CD4-positive, alpha-beta T cell (primary cell): ENCODE measurements around the gene VPS13D. TPM values are rescaled to one million over a fixed set of nuclear protein-coding genes. Genes with fewer than 3 reads are reported as not detected.

Experiments
- ATAC-seq: fragments of 200-7000 bp; cut with Tn5 transposase; one replicate; pipeline ENCODE4 v1.10.0; 2022; ENCODE audit warnings: mild to moderate bottlenecking; ENCODE audit not compliant: poor library complexity
- CTCF ChIA-PET: fragments of 350-600 bp; sonication (Branson Sonifier 250); formaldehyde crosslinking; loops from one replicate; lab custom pipeline; 2021; ENCODE audit warnings: antibody characterized with exemption, inconsistent platforms; lab: Charles Lee
- POLR2A ChIA-PET: fragments of 350-600 bp; sonication (Branson Sonifier 250); formaldehyde crosslinking; loops from one replicate; lab custom pipeline; 2021; ENCODE audit warnings: antibody characterized with exemption, inconsistent platforms; lab: Charles Lee
- DNase-seq, 14 experiments: peaks; one replicate each; pipeline ENCODE4 v3.0.0-alpha.2; 2013 to 2020; ENCODE audit warnings: mixed read lengths in 2 of 14
- H3K27ac ChIP-seq, 2 donors: one replicate each; pipeline versions ENCODE4 v1.5.1 to v1.7.0; 2013; ENCODE audit warnings: low read length in 2 of 2, low read depth in 1 of 2, mild to moderate bottlenecking in 1 of 2
- H3K27me3 ChIP-seq, 2 experiments: 1 replicate in 1 of 2; 2 replicates in 1 of 2; pipeline versions ENCODE4 v1.6.1 to v1.7.0; 2013; ENCODE audit warnings: low read length in 2 of 2, control low read depth in 1 of 2, mild to moderate bottlenecking in 1 of 2, moderate library complexity in 1 of 2; ENCODE audit not compliant: insufficient read depth in 2 of 2, control insufficient read depth in 1 of 2
- H3K36me3 ChIP-seq: one replicate; pipeline ENCODE4 v1.6.1; 2013; ENCODE audit warnings: low read length, control low read depth; ENCODE audit not compliant: insufficient read depth
- H3K4me1 ChIP-seq: one replicate; pipeline ENCODE4 v1.6.1; 2013; ENCODE audit warnings: low read length, control low read depth; ENCODE audit not compliant: insufficient read depth
- H3K4me3 ChIP-seq: one replicate; pipeline ENCODE4 v1.5.1; 2013; ENCODE audit warnings: mild to moderate bottlenecking, low read length, moderate library complexity
- H3K9me3 ChIP-seq, 2 experiments: 1 replicate in 1 of 2; 2 replicates in 1 of 2; pipeline versions ENCODE4 v1.6.1 to v1.7.0; 2013; ENCODE audit warnings: low read length in 2 of 2, mild to moderate bottlenecking in 2 of 2, control low read depth in 1 of 2, moderate library complexity in 1 of 2; ENCODE audit not compliant: control insufficient read depth in 1 of 2, insufficient read depth in 1 of 2
- H3K27ac Mint-ChIP-seq: one replicate; pipeline ENCODE4 v1.8.0; 2020; ENCODE audit warnings: mixed read lengths
- H3K27me3 Mint-ChIP-seq: one replicate; pipeline ENCODE4 v1.8.0; 2021; ENCODE audit warnings: mixed read lengths
- H3K36me3 Mint-ChIP-seq: one replicate; pipeline ENCODE4 v1.8.0; 2021; ENCODE audit warnings: low read depth, mixed read lengths
- H3K4me1 Mint-ChIP-seq: one replicate; pipeline ENCODE4 v1.8.0; 2021; ENCODE audit warnings: low read depth, mixed read lengths
- H3K4me3 Mint-ChIP-seq: one replicate; pipeline ENCODE4 v1.8.0; 2020; ENCODE audit warnings: mild to moderate bottlenecking, mixed read lengths
- H3K9me3 Mint-ChIP-seq: one replicate; pipeline ENCODE4 v1.8.0; 2020; ENCODE audit warnings: mixed read lengths
- CTCF ChIP-seq: fragments of 200-600 bp; IDR thresholded peaks from one replicate; pipeline ENCODE4 v1.8.0; 2022; ENCODE audit warnings: antibody characterized with exemption, mild to moderate bottlenecking
- intact Hi-C, 2 experiments: fragments of 100-400 bp; cut with DNase I in 1 of 2; cut with micrococcal nuclease in 1 of 2; formaldehyde crosslinking; loops; one replicate each; pipeline versions ENCODE4 v1.15.1 to v1.9.0; 2023 to 2025; cut with DNase I, micrococcal nuclease
- total RNA-seq, 174 experiments: library from RNA in 2 of 174; stranded (reverse) in 2 of 174; gene quantifications; one replicate each; pipeline ENCODE4 v1.2.3 and lab custom pipeline; 2021 to 2026

VPS13D gene
- total RNA-seq, 2 experiments from 2014 or later, result 63.0 to 67.3 TPM

GRCh38 chr1:12504601-12505000 lies 274.8 kb downstream of the VPS13D start:
- POLR2A ChIA-PET, result interaction anchor here (0.8 kb wide), 1 partner anchor 114 kb away, joined by 3 read pairs; no protein-coding TSS in a partner anchor
- ATAC-seq (no peak), DNase-seq (no peak)
- no peak overlapping the region for H3K27ac Mint-ChIP-seq
- no peaks in the 10 kb centered on the region for H3K9me3 ChIP-seq
- H3K9me3 Mint-ChIP-seq, result no peaks in the 10 kb centered on the region
- peaks cover 44% of the 10 kb centered on the region for H3K36me3 ChIP-seq
- H3K4me3 ChIP-seq, result no peak overlapping the region
- H3K36me3 Mint-ChIP-seq, result peaks cover 68% of the 10 kb centered on the region
- CTCF ChIA-PET, result no interaction called here
- no peaks in the 10 kb centered on the region for H3K27me3 Mint-ChIP-seq
- intact Hi-C loops, result no loop called here
- peaks cover 8% of the 10 kb centered on the region for H3K4me1 ChIP-seq
- TF ChIP-seq CTCF, result no peak
- H3K27ac ChIP-seq, result no peak overlapping the region
- H3K4me3 Mint-ChIP-seq, result no peak overlapping the region
- peaks cover 21% of the 10 kb centered on the region for H3K4me1 Mint-ChIP-seq
- no peaks in the 10 kb centered on the region for H3K27me3 ChIP-seq

DNA sequence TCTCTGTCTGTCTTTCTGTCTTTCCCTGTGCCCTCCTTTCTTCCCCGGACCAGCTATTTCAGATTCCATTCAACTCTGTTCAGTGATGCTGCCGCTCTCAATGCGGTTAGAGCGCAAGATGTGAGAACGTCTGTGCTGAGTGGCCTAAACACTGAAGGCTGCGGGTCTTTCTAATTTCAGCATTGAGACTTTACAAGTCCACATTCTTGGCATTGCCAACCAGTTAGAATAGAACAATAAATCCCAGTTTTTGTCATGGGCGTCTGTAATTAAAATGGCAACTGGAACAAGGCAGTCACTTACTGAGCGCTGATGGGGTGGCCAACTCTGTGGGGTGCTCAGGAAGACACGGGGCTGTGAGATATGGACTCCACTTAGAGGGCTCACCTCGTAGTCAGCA lies 275.4 kb downstream of the VPS13D start:
- ATAC-seq, result no peak
- DNase-seq, result no peak
- no peak overlapping the region for H3K4me3 ChIP-seq
- no peak for TF ChIP-seq CTCF
- Mint-ChIP-seq H3K9me3 (no peaks in the 10 kb centered on the region), H3K27me3 (no peaks in the 10 kb centered on the region), H3K4me3 (no peak overlapping the region), H3K4me1 (peaks cover 27% of the 10 kb centered on the region), H3K27ac (no peak overlapping the region), H3K36me3 (peaks cover 62% of the 10 kb centered on the region)
- CTCF ChIA-PET, result no interaction called here
- H3K36me3 ChIP-seq, result peaks cover 44% of the 10 kb centered on the region
- H3K27ac ChIP-seq, result no peak overlapping the region
- no peaks in the 10 kb centered on the region for H3K27me3 ChIP-seq
- POLR2A ChIA-PET, result no interaction called here
- H3K4me1 ChIP-seq, result peaks cover 14% of the 10 kb centered on the region
- H3K9me3 ChIP-seq, result no peaks in the 10 kb centered on the region
- intact Hi-C loops, result loop anchor here in 1 of 2 experiments (5.0 kb wide), 1 partner anchor 112 kb away; the partner anchor contains the start of gene DHRS3

DNA sequence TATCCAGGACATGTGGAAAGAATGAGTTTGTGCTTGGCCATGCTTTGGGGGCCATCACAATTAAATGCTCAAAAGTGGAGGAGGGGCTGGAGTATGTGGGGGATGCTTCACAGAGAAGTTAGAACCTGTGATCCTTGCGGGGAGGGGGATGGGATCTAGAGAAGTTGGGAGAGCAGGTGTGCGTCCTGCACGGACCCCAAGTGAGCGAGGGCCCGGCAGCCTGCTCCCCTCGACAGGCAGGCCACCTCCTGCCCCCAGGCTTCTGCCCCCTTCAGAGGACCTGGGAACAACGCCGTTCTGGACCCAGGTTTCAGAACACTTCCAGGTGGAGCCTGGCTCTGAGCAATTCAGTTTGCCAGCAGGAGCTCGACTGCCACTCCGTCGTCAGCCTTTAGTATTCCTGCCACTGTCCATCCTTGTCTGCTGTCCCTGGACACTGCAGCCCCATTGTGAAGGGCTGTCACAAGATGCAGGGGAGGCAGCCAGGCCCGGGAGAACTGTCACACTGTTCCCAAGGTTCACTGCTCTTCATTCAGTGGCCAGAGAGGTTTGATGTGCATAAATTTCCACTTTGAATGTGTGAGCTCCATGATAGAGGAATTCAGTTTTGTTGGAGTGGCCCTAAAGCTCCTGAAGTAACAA lies 275.9 kb downstream of the VPS13D start:
- Mint-ChIP-seq H3K36me3 (peaks cover 66% of the 10 kb centered on the region), H3K9me3 (no peaks in the 10 kb centered on the region), H3K27me3 (no peaks in the 10 kb centered on the region), H3K4me1 (peaks cover 32% of the 10 kb centered on the region), H3K27ac (peak overlapping the region; percentile 68), H3K4me3 (no peak overlapping the region)
- H3K27ac ChIP-seq, result no peak overlapping the region
- ChIA-PET POLR2A (interaction anchor here (0.9 kb wide), 1 partner anchor 27 kb away, joined by 4 read pairs; no protein-coding TSS in a partner anchor), CTCF (no interaction called here)
- H3K4me1 ChIP-seq, result peaks cover 20% of the 10 kb centered on the region
- no peak overlapping the region for H3K4me3 ChIP-seq
- no peaks in the 10 kb centered on the region for H3K9me3 ChIP-seq
- H3K36me3 ChIP-seq, result peaks cover 44% of the 10 kb centered on the region
- ATAC-seq, result no peak
- no peak for DNase-seq
- no peak for TF ChIP-seq CTCF
- no peaks in the 10 kb centered on the region for H3K27me3 ChIP-seq
- intact Hi-C loops, result loop anchor here in 1 of 2 experiments (5.0 kb wide), 1 partner anchor 112 kb away; the partner anchor contains the start of gene DHRS3
